Posterior cingulate gyrus (tissue), 11 donors: ENCODE data around the gene AP3B1.

Experiments used
- DNase-seq, 10 donors: peaks; one replicate each; pipeline versions ENCODE4 v3.0.0 to v3.0.0-alpha.2; 2020 to 2021; ENCODE audit warnings: mixed read lengths in 3 of 10
- intact Hi-C: fragments of 100-400 bp; cut with DNase I; formaldehyde crosslinking; loops from one replicate; pipeline ENCODE4 v1.15.1; 2023

The AP3B1 gene

GRCh38 chr5:77952636-77953212 is 341.8 kb downstream of the AP3B1 start:
- DNase-seq = no peak
- intact Hi-C loops = no loop called here
